ENCODE data around the gene RESF1.
"Not testable (repeated sequence)": the region's sequence is repeated elsewhere in the genome, so short reads cannot be mapped to it uniquely, and the experiment has no call there.

Gene RESF1, protein sequence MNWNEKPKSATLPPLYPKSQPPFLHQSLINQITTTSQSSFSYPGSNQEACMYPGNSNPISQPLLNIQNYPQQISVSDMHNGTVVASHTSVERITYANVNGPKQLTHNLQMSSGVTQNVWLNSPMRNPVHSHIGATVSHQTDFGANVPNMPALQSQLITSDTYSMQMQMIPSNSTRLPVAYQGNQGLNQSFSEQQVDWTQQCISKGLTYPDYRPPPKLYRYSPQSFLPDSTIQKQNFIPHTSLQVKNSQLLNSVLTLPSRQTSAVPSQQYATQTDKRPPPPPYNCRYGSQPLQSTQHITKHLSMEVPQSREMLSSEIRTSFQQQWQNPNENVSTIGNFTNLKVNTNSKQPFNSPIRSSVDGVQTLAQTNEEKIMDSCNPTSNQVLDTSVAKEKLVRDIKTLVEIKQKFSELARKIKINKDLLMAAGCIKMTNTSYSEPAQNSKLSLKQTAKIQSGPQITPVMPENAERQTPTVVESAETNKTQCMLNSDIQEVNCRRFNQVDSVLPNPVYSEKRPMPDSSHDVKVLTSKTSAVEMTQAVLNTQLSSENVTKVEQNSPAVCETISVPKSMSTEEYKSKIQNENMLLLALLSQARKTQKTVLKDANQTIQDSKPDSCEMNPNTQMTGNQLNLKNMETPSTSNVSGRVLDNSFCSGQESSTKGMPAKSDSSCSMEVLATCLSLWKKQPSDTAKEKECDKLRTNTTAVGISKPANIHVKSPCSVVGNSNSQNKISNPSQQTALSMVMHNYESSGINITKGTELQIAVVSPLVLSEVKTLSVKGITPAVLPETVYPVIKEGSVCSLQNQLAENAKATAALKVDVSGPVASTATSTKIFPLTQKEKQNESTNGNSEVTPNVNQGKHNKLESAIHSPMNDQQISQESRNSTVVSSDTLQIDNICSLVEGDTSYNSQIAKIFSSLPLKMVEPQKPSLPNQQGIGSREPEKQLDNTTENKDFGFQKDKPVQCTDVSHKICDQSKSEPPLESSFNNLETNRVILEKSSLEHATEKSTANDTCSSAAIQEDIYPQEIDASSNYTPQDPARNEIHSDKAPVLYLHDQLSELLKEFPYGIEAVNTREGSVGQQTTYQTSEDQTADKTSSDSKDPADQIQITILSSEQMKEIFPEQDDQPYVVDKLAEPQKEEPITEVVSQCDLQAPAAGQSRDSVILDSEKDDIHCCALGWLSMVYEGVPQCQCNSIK (N-terminal part only)

DNA sequence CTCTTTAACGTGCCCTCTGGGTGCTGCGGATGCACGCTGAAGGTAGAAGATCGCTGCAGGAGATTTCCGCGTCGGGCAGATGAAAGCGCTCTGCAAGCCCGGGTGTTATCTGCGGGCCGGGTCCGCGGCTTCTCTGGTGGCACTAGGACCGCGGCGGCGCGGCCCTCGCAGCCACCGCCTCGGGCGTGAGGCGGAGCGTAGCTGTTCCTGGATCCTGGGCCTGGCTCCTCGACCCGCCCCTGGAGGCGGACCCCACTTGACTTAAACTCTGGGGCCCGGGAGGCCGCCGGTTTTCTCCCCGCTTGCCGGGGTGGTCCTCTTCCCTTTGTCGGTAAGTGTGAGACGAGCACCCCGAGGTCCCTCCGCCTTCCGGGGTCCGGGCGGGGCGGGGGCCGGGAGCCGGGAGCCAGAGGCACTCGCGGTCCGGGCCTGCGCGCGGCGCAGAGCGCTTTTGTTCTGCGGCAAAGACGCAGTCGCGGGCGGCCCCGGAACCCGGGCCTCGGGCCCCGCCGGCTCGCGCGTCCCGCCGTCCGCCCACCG lies at the start of gene RESF1:
Gene RESF1, plus strand, starts transcription at position 255 of the 540 bp plus-strand sequence. CDS start 21,541 bp downstream, outside the sequence.
- peak; percentile 83 to 88 for DNase-seq

DNA sequence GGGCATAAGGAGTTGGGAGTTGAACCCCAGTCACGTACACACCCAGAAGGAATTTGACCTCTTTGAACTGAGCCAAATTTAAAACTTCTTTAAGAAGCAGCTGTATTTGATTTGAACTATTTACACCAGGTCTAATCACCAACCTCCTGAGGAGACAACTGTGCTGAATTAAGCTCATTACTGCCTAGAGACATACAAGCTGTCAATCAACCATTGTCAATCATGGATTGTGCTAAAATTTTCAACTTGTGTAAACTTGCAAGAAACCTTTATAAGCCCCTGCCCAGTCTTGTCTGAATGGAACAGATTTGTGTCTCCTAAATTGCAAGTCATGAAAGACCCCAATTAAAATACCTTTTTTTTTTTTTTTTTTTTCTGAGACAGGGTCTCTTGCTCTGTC lies 44.3 kb upstream of the RESF1 start:
- DNase-seq: no peak

DNA sequence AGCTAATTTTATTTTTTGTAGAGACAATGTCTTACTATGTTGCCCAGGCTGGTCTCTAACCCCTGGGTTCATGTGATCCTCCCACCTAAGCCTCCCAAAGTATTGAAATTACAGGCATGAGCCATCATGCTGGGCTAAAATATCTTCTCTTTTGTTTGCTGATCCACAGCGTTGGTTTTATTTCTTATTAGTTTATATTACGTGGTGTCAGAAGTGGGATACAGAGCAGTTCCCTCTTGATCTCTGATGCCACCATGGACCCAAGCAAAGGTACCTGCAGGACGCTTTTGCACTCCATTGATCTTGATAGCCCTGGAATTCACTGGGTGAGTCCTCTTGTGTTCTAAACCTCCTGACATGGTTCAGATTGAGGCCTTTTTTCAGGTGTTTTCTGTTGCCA lies 43.8 kb upstream of the RESF1 start:
- no peak for DNase-seq

DNA sequence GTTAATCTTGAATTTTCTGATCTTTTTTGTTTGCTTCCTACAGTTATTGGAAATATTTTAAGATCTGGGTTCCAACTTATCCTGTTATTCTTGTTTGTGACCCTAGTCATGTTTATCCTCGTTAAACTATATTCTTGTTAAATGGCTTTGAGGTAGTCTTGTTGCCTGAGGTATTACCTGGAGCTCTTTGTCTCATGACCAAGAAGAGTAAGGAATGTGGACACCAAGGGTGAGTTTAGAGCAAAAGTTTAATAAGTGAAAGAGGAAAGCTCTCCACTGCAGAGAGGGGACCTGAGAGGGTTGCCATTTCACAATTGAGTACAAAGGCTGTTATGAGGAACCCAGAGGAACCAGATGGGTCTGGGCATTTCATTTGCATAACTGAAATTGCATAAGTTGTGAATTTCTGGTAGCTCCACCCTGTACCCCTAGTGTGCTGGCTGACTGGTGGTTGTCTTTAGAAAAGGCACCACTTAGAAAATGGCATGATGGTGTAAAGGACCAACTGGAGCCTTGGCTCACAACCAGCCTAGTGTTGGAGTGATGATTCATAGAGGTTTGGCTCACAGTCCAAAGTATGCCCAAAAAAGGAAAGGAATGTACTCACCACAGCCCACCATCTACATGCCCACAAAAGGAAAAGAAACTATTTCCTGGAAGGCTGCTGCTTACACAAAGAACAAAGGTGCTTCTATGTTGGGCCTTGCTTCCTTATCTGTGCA lies 36.7 kb upstream of the RESF1 start:
- DNase-seq: no peak

DNA sequence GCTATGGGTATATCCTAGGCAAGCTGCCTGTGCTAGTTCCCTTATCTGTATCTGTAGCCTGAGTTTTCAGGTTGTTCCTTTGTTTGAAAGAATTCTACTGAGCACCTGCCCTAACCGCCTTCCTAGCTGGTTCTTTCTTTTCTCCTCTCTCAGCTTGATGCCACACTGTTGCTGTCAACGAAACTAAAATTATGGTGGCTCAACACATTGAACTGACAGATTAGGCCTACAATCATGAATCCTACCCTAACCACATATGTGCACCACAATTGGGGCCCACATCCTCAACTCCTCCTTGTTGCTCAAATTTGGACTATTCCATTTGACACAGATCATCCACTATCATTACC lies 36.2 kb upstream of the RESF1 start:
- no peak for DNase-seq

DNA sequence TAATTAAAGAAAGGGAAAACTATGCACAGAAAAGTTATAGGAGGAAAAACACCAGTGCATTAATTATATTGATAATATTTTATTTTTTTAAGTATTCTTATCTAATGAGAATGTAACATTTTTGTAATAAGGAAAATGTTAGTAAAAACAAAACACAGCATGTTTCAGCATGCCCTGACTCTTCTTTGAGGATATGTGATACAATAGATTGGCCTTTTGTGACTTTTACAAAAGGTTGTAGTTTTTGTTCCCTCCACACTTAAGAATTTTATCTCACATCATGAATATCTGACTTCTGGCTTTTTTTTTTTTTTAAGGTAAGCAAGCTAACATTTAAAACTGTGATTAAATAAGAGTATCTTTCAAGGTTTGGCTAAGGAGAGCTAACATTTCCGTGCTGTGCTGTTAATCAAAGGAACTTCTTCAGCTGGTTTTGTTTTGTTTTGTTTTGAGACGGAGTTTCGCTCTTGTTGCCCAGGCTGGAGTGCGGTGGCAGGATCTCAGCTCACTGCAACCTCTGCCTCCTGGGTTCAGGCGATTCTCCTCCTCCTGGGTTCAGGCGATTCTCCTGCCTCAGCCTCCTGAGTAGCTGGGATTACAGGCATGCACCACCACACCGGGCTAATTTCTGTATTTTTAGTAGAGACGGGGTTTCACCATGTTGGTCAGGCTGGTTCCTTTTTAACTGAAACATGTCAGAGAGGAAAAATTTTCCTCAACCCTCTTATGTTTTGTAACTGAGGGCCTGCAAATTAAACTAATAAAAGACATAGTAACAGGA lies 30.8 kb upstream of the RESF1 start:
- peak; percentile 34 to 42 for DNase-seq

DNA sequence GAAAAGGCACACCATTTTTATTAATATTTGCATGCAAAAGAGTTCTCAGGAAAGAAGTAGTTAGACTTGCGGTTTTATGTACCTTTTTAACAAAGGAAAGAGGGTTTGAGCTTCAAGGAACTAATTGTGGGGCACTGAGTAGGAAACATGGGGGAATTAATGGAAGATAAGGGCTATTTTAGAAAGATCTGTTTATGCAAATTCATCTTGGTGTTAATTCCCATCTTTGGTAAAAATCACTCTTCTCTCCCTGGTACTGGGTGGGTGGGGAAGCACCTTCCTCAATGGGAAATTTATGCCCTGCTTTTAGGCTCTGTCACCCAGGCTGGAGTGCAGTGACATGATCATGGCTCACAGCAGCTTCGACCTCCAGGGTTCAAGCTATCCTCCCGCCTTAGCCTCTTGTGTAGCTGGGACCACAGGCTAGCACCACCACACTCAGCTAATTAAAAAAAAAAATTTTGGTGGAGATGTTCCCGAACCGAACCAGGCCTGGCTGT lies 30.1 kb upstream of the RESF1 start:
- peak; percentile 28 to 41 for DNase-seq

DNA sequence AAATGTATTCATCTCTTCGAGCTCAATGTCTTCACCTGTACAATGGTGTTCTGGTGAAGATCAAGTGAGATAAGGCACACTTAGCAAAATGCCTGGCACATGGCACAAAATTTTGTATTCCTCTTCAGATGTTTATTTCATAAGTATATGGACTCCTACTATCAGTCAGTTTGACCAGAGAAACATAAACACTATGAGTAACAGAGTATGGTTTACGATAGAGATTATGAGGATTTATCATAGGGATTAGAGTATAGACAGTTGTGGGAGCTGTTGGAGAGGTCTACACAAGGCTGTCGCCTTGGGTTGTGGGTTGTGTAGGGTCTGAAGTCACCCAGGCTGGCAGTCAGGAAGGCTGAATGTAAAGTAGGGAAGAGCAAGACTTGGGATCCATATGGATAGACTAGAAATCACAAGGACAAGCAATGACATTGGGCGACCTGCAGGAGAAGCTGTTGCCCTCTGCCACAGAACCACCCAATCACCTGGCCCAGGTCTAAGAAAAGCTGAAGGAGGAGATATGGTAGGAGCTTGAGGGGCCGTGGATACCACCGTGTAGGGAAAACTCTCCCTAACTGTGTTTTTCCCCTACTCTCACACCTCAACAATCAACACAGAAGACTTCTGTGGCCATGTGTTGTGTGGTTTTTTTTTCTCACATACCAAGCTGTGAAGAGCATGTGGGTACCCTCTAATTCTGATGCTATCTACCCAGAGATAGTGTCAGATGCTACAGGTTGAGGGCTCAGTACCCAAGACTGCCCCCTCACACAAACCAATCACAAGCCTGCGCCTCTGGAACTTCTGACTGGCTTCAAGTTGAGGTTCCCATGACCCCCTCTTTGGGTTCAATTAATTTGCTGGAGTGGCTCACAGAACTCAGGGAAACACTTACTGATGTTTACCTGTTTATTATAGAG lies 27.2 kb upstream of the RESF1 start:
- DNase-seq: no peak

DNA sequence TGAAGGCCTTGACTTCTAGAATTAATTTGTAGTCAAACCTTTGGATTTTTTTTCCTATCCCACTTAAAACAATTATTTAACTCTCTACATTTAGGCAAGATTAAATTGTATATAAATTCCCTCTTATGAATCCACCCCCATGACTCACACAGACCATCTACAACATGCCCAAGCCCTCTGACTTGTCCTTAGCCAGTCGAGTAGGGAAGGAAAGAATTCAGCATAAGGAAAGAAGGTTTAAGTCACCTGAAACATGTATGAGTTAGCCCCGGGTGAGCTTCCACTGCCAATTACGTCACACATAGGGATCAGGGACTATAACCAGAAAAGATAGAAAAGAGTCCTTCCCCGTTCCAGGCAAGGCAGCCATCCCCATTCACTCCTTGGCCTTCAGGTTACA lies 14.9 kb upstream of the RESF1 start:
- DNase-seq: no peak

DNA sequence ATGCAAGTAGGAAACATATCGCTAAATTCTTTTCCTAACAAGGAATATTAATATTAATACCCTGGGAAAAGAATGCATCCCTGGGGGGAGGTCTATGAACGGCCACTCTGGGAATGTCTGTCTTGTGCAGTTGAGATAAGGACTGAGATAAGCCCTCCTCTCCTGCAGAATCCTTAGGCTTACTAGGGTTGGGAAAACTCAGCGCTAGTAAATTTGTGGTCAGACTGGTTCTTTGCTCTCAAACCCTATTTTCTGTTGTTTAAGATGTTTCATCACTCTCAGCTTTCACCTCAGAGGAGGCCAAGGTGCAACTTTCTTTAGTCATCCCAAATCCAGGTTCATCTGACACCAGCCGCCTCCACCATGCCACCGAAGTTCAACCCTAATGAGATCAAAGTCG lies 11.2 kb upstream of the RESF1 start:
- DNase-seq: no peak

DNA sequence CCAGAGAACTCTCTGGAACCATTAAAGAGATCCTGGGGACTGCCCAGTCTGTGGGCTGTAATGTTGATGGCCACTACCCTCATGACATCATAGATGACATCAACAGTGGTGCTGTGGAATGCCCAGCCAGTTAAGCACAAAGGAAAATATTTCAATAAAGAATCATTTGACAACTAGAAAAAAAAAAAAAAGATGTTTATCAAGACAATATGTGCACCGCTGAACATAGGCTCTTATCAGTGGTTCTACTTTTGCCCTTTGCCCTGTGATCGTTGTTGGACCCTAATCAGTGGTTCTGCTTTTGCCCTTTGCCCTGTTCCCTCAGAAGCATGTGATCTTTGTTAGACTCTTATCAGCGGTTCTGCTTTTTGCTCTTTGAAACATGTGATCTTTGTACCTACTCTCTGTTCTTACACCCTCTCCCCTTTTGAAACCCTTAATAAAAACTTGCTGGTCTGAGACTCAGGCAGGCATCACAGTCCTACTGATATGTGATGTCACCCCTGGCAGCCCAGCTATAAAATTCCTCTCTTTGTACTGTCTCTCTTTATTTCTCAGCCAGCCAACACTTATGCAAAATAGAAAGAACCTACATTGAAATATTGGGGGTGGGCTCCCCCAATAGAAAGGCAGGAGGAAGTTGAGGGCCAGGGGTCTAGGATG lies 10.4 kb upstream of the RESF1 start:
- not testable (repeated sequence) for DNase-seq

DNA sequence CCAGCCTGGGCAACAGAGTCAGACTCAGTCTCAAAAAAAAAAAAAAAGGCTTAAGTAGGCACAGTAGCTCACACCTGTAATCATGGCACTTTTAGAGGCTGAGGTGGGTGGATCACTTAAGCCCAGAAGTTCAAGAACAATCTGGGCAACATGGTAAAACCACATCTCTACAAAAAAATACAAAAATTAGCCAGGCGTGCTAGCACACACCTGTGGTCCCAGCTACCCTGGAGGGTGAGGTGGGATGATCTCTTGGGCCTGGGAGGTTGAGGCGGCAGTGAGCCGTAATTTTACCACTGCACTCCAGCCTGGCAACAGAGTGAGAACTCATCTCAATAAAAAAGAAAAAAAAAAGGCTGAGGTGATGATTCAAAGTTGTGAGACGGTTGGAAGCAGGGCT lies 9.1 kb upstream of the RESF1 start:
- no peak for DNase-seq

DNA sequence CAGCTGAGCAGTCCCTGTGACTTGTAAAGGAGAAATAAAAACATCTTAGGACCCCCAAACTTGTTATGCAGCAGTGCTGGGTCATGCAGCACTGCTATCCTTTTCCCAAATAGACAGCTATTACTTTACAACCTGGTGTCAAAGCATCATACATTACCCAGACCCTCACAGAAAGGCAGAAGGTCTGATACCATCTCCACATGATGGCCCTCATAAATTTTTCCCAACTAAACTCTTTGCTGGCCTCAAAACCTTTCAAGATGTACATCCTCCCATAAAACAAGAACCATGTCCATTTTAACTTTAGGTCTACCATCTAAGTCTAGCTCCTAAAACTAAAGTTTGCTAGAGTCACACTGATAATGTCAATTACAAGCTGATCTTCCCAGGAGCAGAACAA lies 8.7 kb upstream of the RESF1 start:
- DNase-seq: no peak

DNA sequence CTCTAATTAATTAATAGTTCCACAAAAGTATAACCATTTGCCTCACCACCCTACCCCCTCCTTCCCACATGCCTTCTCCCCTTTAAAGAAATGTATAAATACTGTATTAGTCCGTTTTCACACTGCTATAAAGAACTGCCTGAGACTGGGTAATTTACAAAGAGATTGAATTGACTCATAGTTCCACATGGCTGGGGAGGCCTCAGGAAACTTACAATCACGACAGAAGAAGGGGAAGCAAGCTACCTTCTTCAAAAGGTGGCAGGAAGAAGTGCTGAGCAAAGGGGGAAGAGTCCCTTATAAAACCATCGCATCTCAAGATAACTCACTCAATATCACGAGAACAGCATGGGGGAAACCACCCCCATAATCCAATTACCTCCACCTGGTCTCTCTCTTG lies 8.2 kb upstream of the RESF1 start:
- no peak for DNase-seq

DNA sequence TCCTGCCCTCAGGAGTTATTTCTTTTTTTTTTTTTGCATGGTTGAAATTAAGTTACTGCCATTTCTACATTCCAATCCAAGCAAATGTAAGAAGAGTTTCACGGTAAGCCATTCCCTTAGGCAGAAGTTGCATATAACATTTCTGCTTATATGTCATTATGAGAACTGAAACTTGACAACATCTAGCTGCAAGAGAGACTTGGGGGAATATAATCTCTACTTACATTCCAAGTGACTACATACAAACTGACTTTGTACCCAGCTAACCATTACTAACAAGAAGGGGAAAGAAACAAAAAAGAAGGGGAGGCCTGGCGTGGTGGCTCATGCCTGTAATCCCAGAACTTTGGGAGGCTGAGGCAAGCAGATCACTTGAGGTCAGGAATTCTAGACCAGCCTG lies 7.3 kb upstream of the RESF1 start:
- no peak for DNase-seq

DNA sequence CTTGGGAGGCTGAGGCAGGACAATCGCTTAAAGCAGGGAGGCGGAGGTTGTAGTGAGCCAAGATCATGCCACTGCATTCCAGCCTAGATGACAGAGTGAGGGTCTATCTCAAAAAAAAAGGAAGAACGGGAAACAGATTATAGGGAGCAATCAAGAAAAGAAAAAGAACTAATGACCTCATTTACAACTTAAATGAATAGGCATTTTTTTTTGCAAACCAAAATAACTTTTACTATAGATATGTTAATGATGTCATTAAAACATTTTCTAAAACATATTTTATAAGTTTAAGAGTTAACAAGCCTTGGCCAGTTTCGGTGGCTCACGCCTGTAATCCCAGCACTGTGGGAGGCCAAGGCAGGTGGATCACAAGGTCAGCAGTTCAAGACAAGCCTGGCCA lies 6.8 kb upstream of the RESF1 start:
- no peak for DNase-seq

DNA sequence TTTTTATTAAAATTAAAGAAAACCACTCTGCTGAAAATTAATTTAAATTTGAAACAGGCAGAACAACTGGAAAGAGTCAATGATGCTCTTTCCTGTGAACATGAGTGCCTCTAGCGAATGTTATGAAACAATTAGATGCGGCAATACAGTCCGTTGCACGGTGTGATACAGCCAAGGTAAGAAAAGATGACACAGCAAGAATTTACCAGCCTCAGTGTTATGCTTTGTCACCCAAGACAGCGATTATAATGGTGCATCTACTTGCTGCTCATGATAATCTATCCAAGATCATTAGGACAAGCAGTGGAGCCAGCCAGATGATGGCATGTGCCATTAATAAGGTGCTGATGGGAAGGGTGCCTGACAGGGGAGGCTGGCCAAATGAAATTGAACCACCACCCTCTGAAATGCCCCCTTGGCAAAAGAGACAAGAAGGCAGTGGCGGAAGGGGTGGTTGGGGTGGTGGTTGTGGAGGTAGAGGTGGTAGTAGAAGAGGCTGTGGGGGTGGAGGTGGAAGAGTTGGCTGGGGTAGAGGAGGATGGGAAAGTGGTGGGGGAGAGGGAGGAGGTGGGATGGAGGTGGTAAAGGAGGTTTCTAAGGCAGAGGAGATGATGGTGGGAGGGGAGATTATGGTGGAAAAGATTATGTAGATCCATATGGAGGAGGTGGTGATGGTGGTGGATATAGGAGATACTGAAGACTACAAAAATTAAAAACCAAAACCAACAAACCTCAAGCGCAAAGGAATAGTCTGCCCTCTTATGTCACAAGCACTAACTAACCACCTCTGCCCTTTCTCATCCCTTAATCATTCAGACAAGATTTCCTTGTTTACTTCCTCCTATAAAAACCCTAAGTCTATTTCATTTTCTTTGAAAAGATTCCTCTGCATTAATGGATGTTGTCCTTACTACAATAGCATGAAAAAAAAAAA lies 4.0 kb upstream of the RESF1 start:
- no peak for DNase-seq

DNA sequence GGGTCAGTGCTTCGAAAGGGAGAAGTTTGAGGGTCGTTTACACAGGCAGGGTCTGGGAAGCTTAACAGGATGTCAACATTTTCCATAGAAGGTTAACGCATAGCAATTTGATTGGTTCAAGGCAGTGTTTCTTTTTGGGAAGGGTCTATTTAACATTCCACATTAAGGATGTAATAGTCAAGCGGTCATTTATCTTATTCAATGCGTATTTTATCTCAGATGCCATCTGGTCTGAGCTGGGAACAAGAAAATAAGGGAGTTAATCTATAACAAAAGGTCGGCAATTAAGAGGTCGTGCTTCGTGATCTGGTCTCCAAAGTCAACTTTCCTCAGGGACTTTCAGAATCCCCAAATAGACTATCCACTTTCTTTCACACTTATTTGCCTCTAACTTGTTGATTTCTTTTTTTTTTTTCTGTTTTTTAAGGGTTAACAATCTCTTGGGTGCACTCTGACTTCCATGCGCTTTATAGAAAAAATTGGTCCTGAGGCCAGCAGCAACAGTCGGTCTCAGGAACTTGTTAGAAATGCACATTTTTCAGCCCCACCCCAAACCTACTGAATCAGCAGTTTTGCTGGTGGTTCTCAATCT lies 550 bp upstream of the RESF1 start:
- DNase-seq: no peak

Measured in activated CD4-positive, alpha-beta T cell treated with anti-CD3 and anti-CD28 coated beads, Interleukin-2, amount 50 U/mL, for 48 hours (primary cell).